G401 (cell line): ENCODE data around the gene ASH1L. TPM values are rescaled to one million over a fixed set of nuclear protein-coding genes. Genes with fewer than 3 reads are reported as not detected.
A peak's percentile ranks its signal among the peaks of the same experiment; 100 is the strongest.
"Not testable (repeated sequence)": the region's sequence is repeated elsewhere in the genome, so short reads cannot be mapped to it uniquely, and the experiment has no call there.

Source experiments
- DNase-seq: peaks from one replicate; pipeline ENCODE4 v3.0.0-alpha.2; 2015; ENCODE audit warnings: low spot score
- in situ Hi-C: cut with HindIII; loops from 2 replicates; pipeline ENCODE4 v1.10.0; 2016; ENCODE audit warnings: low sequenced_read_pairs, mixed read lengths
- total RNA-seq: library from RNA; depleted of rRNA; stranded (reverse); fragments of >200 nt; shearing (Covaris generic); gene quantifications from 2 replicates; pipeline ENCODE4 v1.2.3, GENCODE V29; 2014; rRNA removed

Gene ASH1L
- total RNA-seq, 1 experiment from 2014 or later: 15.6 TPM

GRCh38 chr1:155296661-155297060 is 265.9 kb downstream of the ASH1L start:
- DNase-seq: no peak
- in situ Hi-C loops: no loop called here

DNA sequence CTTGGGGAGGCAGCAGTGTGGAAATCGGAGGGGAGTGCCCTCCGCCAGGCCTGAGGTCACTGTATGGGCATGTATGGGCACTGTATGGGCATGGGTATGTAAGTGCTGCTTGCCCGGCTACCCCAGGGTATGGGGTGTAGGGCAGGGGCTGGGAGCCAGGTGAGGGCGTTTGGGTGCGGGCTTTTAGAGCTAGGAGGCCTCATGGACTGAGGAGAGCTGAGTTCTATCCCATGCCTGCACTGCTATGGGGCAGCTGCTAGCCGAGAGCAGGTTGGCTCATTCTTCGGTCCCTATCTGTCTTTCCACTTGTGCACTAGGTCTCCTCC is 266.7 kb downstream of the ASH1L start:
- in situ Hi-C loops: no loop called here
- DNase-seq: no peak

GRCh38 chr1:155295183-155295941 is 267.2 kb downstream of the ASH1L start:
- DNase-seq: no peak
- in situ Hi-C loops: no loop called here

GRCh38 chr1:155294520-155295182 is 268.0 kb downstream of the ASH1L start:
- in situ Hi-C loops: no loop called here
- DNase-seq: peak; percentile 17

DNA sequence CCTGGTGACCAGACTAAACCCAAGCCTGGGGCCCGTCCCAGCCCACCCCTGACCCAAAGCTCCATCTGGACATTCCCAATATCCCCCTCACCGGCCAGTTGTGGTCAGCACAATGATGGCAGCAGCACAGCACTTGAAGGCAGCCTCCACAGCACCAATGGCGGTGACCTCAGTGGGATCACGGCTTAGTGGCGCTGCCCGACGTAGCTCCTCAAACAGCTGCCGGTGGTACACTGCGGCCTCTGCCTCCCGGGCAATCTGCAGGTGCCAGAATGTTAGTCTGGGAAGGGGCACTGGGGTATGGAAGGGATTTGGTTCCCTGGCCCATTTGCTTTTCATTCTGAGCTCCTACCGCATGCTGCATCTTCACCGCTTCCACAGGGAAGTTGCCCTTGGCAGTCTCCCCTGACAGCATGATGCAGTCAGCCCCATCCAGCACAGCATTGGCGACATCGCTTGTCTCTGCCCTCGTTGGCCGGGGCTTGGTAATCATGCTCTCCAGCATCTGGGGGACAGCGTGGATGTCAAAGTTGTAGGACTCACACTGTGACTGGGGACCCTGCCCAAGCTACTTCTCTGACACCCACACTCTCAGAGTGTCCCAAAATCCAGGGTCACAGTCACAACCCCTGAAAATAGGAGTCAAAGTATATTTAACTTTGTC is 269.4 kb downstream of the ASH1L start:
- no peak for DNase-seq
- in situ Hi-C loops: no loop called here

DNA sequence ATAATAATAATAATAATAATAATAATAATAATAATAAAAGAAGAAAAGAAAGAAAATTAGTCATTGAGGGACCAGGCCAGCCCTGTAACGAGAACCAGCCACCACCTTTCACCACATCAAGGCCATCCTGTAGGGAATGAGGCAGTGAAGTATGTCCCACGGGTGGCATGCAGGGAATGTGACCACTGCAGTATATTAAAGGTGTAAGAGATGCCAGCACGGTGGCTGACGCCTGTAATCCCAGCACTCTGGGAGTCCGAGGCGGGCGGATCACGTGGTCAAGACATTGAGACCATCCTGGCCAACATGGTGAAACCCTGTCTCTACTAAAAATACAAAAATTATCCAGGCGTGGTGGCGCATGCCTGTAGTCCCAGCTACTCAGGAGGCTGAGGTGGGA is 271.6 kb downstream of the ASH1L start:
- DNase-seq, in situ Hi-C loops: not testable (repeated sequence)

DNA sequence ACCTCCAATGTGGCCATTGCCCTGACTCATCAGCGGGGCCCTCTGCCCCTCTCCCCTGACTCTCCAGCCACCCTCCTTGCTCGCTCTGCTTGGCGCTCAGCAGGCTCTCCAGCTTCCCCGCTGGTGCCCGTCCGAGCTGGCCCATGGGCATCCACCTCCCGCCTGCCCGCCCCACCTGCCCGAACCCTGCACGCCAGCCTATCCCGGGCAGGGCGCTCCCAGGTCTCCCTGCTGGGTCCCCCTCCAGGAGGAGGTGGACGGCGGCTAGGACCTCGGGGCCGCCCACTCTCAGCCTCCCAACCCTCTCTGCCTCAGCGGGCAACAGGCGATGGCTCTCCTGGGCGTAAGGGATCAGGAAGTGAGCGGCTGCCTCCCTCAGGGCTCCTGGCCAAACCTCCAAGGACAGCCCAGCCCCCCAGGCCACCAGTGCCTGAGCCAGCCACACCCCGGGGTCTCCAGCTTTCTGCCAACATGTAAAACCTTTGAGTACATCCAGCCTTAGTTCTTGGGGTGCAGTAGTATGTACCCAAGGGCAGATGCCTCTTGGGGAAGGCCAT is 274.5 kb downstream of the ASH1L start:
- DNase-seq: no peak
- in situ Hi-C loops: no loop called here

DNA sequence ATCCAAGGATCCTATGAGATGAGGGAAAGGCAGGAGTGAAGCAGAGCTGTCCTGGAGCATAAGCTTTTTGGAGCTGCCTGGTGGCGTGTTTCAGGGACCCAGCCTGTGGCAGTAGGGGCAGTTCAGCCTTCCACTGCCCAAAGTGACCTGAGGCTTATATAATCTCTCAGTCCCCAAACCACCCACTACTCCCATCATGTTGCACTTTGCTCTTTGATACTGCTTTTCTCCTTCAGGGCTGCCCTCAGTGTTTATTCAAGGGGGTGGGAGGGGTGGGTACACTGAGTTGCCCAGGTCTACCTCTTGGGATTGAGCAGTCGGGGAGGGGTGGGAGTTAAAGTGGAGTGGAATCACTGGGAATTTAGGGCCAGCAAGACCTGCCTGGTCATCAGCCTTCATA is 276.1 kb downstream of the ASH1L start:
- in situ Hi-C loops: no loop called here
- DNase-seq: no peak

GRCh38 chr1:155285631-155286044 is 277.0 kb downstream of the ASH1L start:
- in situ Hi-C loops: no loop called here
- DNase-seq: no peak

Other genes starting within 250 kb of the ASH1L start
- 23.9 and 35.0 TPM in 2 replicates for gene RUSC1, start 241.9 kb downstream of the ASH1L start, total RNA-seq
- gene MSTO1, start 47.4 kb upstream of the ASH1L start, total RNA-seq: 28.1 and 29.4 TPM in 2 replicates
- gene YY1AP1, start 126.0 kb upstream of the ASH1L start, total RNA-seq: 73.4 and 73.7 TPM in 2 replicates
- gene DAP3, start 126.3 kb upstream of the ASH1L start, total RNA-seq: 99.5 and 138 TPM in 2 replicates